ENCODE data around the gene SLC20A1.

The SLC20A1 gene

DNA sequence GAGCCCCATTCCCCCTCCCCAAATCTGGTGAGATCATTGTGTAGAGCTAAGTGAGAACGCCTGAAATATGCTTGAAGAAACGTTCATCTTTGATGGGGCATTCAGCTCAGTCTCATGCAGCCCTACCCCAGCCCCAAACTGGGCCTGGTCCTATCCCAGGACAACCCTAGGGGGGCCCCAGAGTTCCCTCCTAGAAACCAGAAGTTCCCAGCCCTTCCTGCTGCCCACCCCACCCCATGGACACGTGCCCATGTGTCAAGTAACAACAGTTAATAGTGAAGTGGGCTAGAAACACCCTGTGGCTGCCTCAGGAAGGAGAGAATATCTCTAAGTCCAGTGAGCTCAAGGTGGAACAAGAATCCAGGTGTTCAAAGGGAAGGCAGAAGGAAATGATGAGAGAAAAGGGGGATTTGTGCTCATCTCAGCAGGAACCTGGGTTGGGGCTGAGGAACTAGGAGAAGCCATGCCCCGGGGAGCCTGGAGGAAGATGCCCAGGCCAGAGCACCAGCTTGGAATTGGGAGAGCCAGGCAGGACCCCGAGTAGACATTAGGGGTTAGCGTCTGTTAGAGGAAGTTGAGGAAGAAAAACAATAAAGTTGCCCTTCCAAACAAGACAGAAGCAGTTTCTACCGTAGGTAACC is 20.1 kb upstream of the SLC20A1 start:
- DNase-seq = no peak

- peak; percentile 72 for DNase-seq
Observed at GRCh38 chr2:112626604-112627059, 19.1 kb upstream of the SLC20A1 start.

GRCh38 chr2:112627060-112628040 is 18.4 kb upstream of the SLC20A1 start:
- peak; percentile 24 for DNase-seq

GRCh38 chr2:112629224-112629623 is 16.5 kb upstream of the SLC20A1 start:
- DNase-seq = no peak

DNA sequence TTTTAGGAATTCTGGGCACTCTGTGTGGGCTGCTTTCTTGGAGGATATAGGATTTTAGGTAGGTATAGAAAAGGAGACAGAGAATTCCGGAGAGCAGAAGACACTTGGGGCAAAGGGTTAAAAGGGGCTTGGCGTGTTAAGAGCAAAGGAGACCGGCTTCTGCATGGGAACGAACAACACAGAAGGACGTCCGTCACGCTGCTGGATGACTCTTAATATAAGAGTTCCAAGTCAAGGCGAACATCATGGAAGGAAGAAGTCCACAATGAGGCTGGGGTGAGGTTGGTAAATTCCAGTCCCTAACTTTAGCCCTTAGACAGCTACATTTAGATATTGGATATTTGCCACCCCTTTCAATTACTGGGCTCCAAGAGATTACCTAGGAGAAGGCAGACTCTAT is 15.9 kb upstream of the SLC20A1 start:
- DNase-seq = no peak

GRCh38 chr2:112630268-112630667 is 15.5 kb upstream of the SLC20A1 start:
- DNase-seq = no peak

GRCh38 chr2:112633708-112634107 is 12.0 kb upstream of the SLC20A1 start:
- DNase-seq = no peak

GRCh38 chr2:112634153-112634873 is 11.4 kb upstream of the SLC20A1 start:
- DNase-seq = no peak

DNA sequence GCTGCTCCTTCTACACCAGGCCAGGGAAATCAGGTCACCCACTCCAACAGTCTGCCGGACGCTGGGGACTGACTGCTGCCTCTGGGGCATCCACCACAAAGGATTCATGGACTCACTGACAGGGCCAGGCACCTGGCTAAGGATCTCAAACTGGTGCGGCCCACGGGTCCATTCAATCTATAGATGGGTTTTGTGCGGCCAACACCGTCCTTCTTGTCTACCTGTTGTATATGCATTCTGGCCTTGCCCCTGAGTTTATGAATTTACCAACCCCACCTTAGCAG is 10.9 kb upstream of the SLC20A1 start:
- no peak for DNase-seq

- DNase-seq = peak; percentile 68
Observed at GRCh38 chr2:112636605-112637288, 9.0 kb upstream of the SLC20A1 start.

GRCh38 chr2:112637289-112637660 is 8.5 kb upstream of the SLC20A1 start:
- no peak for DNase-seq

- no peak for DNase-seq
Observed at GRCh38 chr2:112639936-112640335, 5.8 kb upstream of the SLC20A1 start.

GRCh38 chr2:112640467-112640799 is 5.3 kb upstream of the SLC20A1 start:
- DNase-seq = no peak

- DNase-seq = peak; percentile 36
Observed at GRCh38 chr2:112640800-112641675, 4.7 kb upstream of the SLC20A1 start.

GRCh38 chr2:112641701-112642100 is 4.0 kb upstream of the SLC20A1 start:
- no peak for DNase-seq

DNA sequence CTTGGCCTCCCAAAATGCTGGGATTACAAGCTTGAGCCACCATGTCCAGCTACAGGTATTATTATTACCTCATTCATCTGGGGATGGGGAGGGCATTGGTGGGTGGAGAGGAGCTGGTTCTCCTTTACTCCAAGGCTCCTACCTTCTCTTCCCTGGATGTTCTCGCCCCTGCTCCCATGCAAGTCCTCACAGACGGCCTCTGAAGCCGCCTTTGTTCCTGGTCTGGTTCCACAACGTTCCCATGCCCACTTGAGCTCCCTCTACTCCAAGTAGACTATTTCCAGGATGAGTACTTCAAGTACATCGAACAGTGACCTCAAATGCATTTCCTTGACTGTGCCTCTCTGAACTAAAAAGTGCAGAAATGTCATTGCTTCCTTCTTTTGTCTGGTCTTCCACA is 3.2 kb upstream of the SLC20A1 start:
- DNase-seq = no peak

- DNase-seq = no peak
Observed at GRCh38 chr2:112642966-112643365, 2.8 kb upstream of the SLC20A1 start.

- no peak for DNase-seq
Observed at GRCh38 chr2:112643488-112643887, 2.3 kb upstream of the SLC20A1 start.

GRCh38 chr2:112644155-112644932 is 1.4 kb upstream of the SLC20A1 start:
- no peak for DNase-seq

DNA sequence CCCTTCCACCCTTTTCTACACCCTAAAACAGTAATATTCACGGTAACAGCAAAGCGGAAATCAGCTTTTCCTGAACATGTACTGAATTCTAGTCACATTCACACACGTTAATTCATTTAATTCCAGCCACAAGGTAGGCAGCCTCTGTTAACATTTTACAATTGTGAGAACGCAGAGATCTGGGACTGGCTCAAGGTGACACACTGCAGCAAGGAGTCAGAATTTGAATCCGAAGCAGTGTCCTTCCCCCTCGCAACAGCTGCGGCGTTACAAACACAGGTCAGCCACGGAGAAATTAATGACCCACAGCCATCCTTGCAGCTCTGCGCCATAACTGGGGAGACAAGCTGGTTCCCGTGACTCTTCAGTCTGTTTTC is 818 bp upstream of the SLC20A1 start:
- DNase-seq = no peak

- DNase-seq = peak; percentile 66
Observed at GRCh38 chr2:112646102-112646719, 472 bp downstream of the SLC20A1 start.
